ENCODE measurements around the gene TAS2R40. TPM values are rescaled to one million over a fixed set of nuclear protein-coding genes. Genes with fewer than 3 reads are reported as not detected.

The TAS2R40 gene
- total RNA-seq, 4 donors from 2014 or later: not detected

DNA sequence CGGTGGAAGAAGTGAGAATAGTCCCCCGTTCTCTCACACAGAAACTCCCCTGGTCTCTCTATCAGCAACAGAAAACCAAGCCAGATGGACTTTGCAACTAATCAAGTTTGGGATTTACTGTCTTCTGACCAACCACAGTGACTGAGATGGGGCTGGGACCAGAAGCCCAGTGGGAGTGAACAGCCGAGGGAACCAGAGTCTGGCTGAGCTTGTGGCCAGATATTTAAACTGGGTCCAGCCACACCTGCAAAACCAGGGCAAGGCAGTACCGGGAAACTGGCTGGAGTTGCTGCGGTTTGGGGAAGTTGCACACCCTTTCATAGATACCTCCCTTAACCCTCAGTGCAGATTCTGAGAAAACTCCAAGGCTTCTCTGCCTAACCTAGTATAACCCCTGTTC is 47.4 kb downstream of the TAS2R40 start:
- H3K27ac ChIP-seq: peak overlapping the region in 2 of 4 donors; percentile 51 to 76
- H3K4me1 ChIP-seq: peaks cover 0 to 47% (median 2%) of the 10 kb centered on the region in 4 donors
- H3K36me3 ChIP-seq: peaks cover 0 to 33% (median 0%) of the 10 kb centered on the region in 3 donors
- no peak overlapping the region for H3K4me3 ChIP-seq
- H3K27me3 ChIP-seq: no peaks in the 10 kb centered on the region
- peak in 1 of 3 donors; percentile 67 for DNase-seq
- peak in 1 of 2 donors; percentile 9 for TF ChIP-seq POLR2A (IDR thresholded peaks at IDR 0.05)
- TF ChIP-seq, protein P1, sequence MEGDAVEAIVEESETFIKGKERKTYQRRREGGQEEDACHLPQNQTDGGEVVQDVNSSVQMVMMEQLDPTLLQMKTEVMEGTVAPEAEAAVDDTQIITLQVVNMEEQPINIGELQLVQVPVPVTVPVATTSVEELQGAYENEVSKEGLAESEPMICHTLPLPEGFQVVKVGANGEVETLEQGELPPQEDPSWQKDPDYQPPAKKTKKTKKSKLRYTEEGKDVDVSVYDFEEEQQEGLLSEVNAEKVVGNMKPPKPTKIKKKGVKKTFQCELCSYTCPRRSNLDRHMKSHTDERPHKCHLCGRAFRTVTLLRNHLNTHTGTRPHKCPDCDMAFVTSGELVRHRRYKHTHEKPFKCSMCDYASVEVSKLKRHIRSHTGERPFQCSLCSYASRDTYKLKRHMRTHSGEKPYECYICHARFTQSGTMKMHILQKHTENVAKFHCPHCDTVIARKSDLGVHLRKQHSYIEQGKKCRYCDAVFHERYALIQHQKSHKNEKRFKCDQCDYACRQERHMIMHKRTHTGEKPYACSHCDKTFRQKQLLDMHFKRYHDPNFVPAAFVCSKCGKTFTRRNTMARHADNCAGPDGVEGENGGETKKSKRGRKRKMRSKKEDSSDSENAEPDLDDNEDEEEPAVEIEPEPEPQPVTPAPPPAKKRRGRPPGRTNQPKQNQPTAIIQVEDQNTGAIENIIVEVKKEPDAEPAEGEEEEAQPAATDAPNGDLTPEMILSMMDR (IDR thresholded peaks at IDR 0.05): no peak
- no peaks in the 10 kb centered on the region for H3K9me3 ChIP-seq

DNA sequence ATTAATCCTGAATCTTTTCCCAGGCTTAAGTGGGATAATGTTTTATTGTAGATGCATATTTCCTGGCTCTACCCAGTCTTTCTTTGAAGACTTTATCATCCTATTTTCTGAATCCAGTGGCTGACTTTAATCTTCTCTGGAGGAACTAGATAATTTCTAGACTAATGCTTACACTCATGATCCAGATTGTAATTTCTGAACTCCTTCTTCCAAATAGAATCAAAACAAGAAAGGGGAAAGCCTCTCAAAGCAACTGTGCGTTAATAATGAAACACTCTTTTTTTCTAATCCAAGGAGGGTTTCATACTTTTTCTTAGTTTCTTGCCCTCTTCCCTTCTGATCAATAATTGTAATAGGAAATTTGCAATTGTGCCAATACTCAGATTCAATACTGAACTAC is 49.4 kb downstream of the TAS2R40 start:
- no peaks in the 10 kb centered on the region for H3K9me3 ChIP-seq
- H3K36me3 ChIP-seq: peaks cover 0 to 33% (median 0%) of the 10 kb centered on the region in 3 donors
- H3K4me1 ChIP-seq: peaks cover 0 to 27% (median 0%) of the 10 kb centered on the region in 4 donors
- TF ChIP-seq, protein P1 (IDR thresholded peaks at IDR 0.05): no peak
- TF ChIP-seq POLR2A (IDR thresholded peaks at IDR 0.05): no peak
- no peaks in the 10 kb centered on the region for H3K27me3 ChIP-seq
- no peak overlapping the region for H3K4me3 ChIP-seq
- DNase-seq: no peak
- no peak overlapping the region for H3K27ac ChIP-seq

Small RNA genes within 50 kb of the gene (small RNA-seq; reads per million reads assigned to genes)
- 0 reads per million in 2 donors for gene AC073342.3

Other genes with a start within 250 kb of the TAS2R40 start
- not detected for gene OR9A2, start 194.9 kb upstream of the TAS2R40 start, total RNA-seq
- gene OR6V1, start 169.7 kb upstream of the TAS2R40 start, total RNA-seq: not detected
- not detected for gene PIP, start 90.0 kb upstream of the TAS2R40 start, total RNA-seq
- gene TAS2R39, start 38.6 kb upstream of the TAS2R40 start, total RNA-seq: not detected
- 100 to 1,000 TPM; 202 to 580 (median 484) TPM for gene GSTK1, start 41.4 kb downstream of the TAS2R40 start, total RNA-seq
- 100 to 1,000 TPM in 3 of 4 donors, 10 to 100 TPM in 1; 54.5 to 162 (median 130) TPM for gene TMEM139, start 62.9 kb downstream of the TAS2R40 start, total RNA-seq
- gene CASP2, start 66.3 kb downstream of the TAS2R40 start, total RNA-seq: 10 to 100 TPM; 34.8 to 43.7 (median 38.3) TPM
- gene CLCN1, start 94.1 kb downstream of the TAS2R40 start, total RNA-seq: 1 to 10 TPM in 3 of 4 donors, not detected in 1; 1.1 to 6.5 (median 2.5) TPM
- gene FAM131B, start 140.7 kb downstream of the TAS2R40 start, total RNA-seq: under 1 TPM in 3 of 4 donors, not detected in 1; 0.66 to 0.83 (median 0.80) TPM
- gene ZYX, start 159.3 kb downstream of the TAS2R40 start, total RNA-seq: 10 to 100 TPM; 47.0 to 88.0 (median 55.9) TPM
- gene EPHA1, start 186.8 kb downstream of the TAS2R40 start, total RNA-seq: 10 to 100 TPM; 52.5 to 81.3 (median 63.9) TPM
- gene TAS2R60, start 221.4 kb downstream of the TAS2R40 start, total RNA-seq: 1 to 10 TPM in 1 of 4 donors, not detected in 3; 1.3 TPM